Measurements from ENCODE around the gene HSD17B2.
"Not testable (repeated sequence)": the region's sequence is repeated elsewhere in the genome, so short reads cannot be mapped to it uniquely, and the experiment has no call there.

Gene HSD17B2

GRCh38 chr16:82079892-82080291, 44.8 kb downstream of the HSD17B2 start:
- no peak for DNase-seq (ENCODE audit: low read depth in 3 of 3)

GRCh38 chr16:82081264-82081663, 46.2 kb downstream of the HSD17B2 start:
- no peak for DNase-seq (ENCODE audit: low read depth in 3 of 3)

GRCh38 chr16:82082097-82082496, 47.0 kb downstream of the HSD17B2 start:
- DNase-seq (ENCODE audit: low read depth in 3 of 3): no peak

GRCh38 chr16:82082543-82083244, 47.6 kb downstream of the HSD17B2 start:
- no peak for DNase-seq (ENCODE audit: low read depth in 3 of 3)

GRCh38 chr16:82083710-82084353, 48.8 kb downstream of the HSD17B2 start:
- DNase-seq (ENCODE audit: low read depth in 3 of 3): no peak

- no peak for DNase-seq (ENCODE audit: low read depth in 3 of 3)
Observed at GRCh38 chr16:82085011-82085779, 50.1 kb downstream of the HSD17B2 start.

- DNase-seq (ENCODE audit: low read depth in 3 of 3): no peak
Observed at GRCh38 chr16:82088483-82088882, 53.4 kb downstream of the HSD17B2 start.

- no peak for DNase-seq (ENCODE audit: low read depth in 3 of 3)
Observed at GRCh38 chr16:82091241-82091640, 56.2 kb downstream of the HSD17B2 start.

- DNase-seq (ENCODE audit: low read depth in 3 of 3): no peak
Observed at GRCh38 chr16:82092711-82093110, 57.7 kb downstream of the HSD17B2 start.

GRCh38 chr16:82093666-82094300, 58.7 kb downstream of the HSD17B2 start:
- no peak for DNase-seq (ENCODE audit: low read depth in 3 of 3)

GRCh38 chr16:82094942-82095540, 60.0 kb downstream of the HSD17B2 start:
- no peak for DNase-seq (ENCODE audit: low read depth in 3 of 3)

- no peak for DNase-seq (ENCODE audit: low read depth in 3 of 3)
Observed at GRCh38 chr16:82096641-82097040, 61.6 kb downstream of the HSD17B2 start.

- no peak for DNase-seq (ENCODE audit: low read depth in 3 of 3)
Observed at GRCh38 chr16:82105107-82105506, 70.1 kb downstream of the HSD17B2 start.

- DNase-seq (ENCODE audit: low read depth in 3 of 3): no peak
Observed at GRCh38 chr16:82108100-82108499, 73.0 kb downstream of the HSD17B2 start.

- no peak for DNase-seq (ENCODE audit: low read depth in 3 of 3)
Observed at GRCh38 chr16:82108774-82109173, 73.7 kb downstream of the HSD17B2 start.

GRCh38 chr16:82109266-82109665, 74.2 kb downstream of the HSD17B2 start:
- not testable (repeated sequence) for DNase-seq (ENCODE audit: low read depth in 3 of 3)

- no peak for DNase-seq (ENCODE audit: low read depth in 3 of 3)
Observed at GRCh38 chr16:82111944-82112343, 76.9 kb downstream of the HSD17B2 start.

- DNase-seq (ENCODE audit: low read depth in 3 of 3): no peak
Observed at GRCh38 chr16:82113741-82114140, 78.7 kb downstream of the HSD17B2 start.

- no peak for DNase-seq (ENCODE audit: low read depth in 3 of 3)
Observed at GRCh38 chr16:82116535-82116934, 81.5 kb downstream of the HSD17B2 start.

GRCh38 chr16:82118749-82119148, 83.7 kb downstream of the HSD17B2 start:
- DNase-seq (ENCODE audit: low read depth in 3 of 3): no peak

- no peak for DNase-seq (ENCODE audit: low read depth in 3 of 3)
Observed at GRCh38 chr16:82119405-82119804, 84.4 kb downstream of the HSD17B2 start.

GRCh38 chr16:82124651-82125050, 89.6 kb downstream of the HSD17B2 start:
- DNase-seq (ENCODE audit: low read depth in 3 of 3): no peak
